GM18520 (cell line): ENCODE measurements around the gene AP2S1.
"Not testable (repeated sequence)": the region's sequence is repeated elsewhere in the genome, so short reads cannot be mapped to it uniquely, and the experiment has no call there.

Experiments used
- ATAC-seq: cut with Tn5 transposase; IDR thresholded peaks from one replicate; pipeline ENCODE4 v1.9.1; 2021; ENCODE audit not compliant: unreplicated experiment

Gene AP2S1

DNA sequence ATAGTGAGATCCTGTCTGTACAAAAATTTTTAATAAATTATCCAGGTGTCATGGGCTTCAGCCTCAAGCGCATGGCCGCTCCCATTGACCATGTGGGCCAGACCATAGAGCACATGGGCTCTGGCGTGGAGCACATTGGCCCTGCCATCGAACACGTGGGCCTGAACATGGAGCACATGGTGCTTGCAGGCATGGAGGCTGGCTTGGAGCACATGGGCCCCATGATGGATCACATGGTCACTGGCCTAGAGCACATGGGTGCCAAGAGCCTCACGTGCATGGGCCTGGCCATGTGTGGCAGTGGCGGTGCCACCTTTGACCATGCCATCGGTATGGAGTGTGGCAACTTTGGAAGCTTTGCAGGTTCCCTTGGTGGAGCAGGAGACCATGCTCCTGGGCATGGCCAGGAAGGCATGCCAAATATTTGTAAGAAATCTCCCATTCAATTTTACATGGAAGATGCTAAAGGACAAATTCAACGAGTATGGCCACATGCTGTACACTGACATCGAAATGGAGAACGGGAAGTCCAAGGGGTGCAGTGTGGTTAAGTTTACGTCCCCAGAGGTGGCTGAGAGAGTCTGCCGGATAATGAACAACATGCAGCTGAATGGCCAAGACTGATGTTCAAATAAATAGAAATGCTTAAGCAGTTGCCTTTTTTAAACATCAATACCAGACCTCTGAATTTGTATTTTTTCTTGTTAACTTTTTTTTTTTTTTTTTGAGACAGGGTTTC, 40.9 kb downstream of the AP2S1 start:
- ATAC-seq: no peak

DNA sequence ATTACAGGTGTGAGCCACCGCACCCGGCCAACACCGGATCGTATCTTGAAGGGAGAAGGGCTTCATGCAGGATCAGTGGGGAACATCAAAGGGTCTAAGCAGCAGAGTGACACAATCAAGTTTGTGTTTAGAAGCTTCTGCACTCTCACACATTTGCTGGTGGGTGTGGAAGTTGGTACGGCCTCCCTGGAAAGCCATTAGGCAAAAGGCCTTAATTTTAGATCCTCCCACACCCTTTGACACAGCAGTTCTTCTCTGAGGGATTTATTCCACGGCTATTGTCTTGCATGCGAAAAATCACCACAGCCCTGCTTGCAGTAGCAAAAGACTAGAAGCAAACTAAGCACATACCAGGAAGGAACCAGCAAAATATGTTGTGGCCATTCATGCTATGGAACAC, 44.0 kb downstream of the AP2S1 start:
- ATAC-seq: no peak

DNA sequence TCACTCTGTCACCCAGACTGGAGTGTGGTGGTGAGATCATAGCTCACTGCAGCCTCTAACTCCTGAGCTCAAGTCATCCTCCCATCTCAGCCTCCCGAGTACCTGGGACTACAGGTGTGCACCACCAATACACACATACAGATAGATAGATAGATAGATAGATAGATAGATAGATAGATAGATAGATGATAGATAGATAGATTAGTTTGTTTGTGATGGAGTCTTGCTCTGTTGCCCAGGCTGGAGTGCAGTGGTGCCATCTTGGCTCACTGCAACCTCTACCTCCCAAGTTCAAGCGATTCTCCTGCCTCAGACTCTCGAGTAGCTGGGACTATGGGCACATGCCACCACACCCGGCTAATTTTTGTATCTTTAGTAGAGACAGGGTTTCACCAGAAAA, 46.2 kb downstream of the AP2S1 start:
- ATAC-seq: not testable (repeated sequence)

DNA sequence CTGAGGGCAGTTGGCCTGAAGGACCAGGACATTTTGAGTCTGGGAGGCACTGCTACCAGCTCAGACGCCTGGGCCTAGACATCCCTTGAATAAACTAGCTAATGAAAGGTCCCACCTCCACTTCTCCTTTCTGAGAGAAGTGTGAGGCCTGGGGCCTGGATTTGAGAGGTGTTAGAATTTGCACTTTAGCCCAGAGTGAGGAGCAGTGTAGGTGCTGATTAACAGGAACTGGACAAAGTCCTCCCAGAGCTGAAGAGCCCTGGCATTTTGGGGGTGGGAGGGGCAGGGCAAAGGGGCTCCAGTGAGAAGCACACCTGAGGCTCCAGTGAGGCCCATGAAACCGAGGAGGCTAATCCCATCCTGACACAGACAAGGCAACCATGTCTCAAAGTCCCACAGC, 47.1 kb downstream of the AP2S1 start:
- no peak for ATAC-seq

DNA sequence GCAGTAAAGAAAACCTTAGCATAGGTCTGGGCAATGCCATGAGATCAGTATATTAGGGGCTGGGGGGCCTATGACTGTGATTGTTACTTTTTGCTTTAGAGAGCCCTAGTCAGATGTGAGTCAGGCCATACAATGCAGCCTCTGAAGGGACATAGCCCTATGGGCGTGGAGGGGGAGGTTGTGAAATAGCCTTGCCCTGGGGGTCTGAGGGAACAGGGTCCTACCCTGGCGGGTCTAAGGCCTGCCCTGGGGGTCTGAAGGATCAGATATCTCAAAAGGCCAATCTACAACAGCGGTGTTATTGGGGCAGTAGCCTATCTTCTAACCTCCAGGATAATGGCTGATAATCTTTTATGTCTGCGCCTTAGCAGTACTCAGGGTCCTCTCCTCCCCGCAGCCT, 48.5 kb downstream of the AP2S1 start:
- no peak for ATAC-seq

DNA sequence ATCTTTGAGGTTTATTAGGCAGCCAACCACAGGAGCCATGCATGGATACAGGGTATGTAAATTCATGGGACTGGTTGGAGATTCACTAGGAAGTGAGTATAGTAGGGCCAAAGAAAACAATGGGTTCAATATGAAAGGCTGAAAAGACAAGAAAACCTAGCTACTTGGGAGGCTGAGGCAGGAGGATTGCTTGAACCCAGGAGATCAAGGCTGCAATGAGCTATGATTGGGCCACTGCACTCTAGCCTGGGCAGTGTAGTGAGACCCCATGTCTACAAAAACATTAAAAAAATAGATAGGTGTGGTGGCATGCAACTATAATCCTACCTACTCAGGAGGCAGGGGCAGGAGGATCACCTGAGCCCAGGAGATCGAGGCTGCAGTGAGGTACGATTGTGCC, 51.9 kb downstream of the AP2S1 start:
- no peak for ATAC-seq

DNA sequence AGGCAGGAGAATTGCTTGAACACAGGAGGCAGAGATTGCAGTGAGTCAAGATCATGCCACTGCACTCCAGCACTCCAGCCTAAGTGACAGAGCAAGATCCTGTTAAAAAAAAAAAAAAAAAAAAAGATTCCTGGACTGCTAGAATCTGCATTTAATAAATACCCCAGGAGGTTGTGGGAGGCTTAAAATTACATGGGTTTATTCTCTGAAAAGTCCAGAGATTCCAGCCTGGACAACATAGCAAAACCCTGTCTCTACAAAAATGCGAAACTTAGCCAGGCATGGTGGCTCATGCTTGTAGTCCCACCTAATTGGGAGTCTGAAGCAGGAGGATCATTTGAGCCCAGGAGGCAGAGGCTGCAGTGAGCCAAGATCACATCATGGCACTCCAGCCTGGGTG, 52.8 kb downstream of the AP2S1 start:
- no peak for ATAC-seq

DNA sequence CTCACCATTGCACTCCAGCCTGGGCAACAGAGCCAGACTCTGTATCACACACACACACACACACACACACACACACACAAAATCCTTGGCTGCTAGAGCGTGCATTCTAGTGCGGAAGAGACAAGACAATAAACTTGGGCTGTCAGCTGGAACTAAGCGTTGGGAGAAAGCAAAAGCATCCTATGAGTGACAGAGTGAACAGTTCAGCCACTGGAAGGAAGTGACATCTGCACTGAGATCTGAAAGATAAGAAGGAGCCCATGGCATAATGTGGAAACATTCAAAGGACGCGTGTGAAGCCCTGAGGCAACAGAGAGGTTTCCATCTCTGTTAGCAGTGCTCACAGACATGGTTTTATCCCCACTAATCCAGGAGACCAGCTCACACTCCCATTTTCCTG, 58.7 kb downstream of the AP2S1 start:
- no peak for ATAC-seq

DNA sequence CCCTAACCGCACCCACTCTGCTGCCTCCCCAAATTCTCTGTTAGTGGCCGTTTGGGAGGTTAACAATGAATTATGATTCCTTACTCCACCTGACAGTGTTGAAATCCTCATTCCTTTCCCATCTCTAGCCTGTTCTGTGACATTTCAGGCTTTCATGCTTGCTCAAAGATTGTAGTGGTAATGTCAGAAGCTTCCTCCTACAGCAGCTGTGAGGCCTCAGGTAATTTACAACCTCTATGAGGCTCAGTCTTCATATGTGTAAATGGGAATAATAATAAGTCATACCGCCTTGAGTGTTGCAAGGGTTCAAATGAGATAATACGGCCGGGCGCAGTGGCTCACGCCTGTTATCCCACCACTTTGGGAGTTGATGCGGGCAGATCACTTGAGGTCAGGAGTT, 61.3 kb downstream of the AP2S1 start:
- no peak for ATAC-seq

DNA sequence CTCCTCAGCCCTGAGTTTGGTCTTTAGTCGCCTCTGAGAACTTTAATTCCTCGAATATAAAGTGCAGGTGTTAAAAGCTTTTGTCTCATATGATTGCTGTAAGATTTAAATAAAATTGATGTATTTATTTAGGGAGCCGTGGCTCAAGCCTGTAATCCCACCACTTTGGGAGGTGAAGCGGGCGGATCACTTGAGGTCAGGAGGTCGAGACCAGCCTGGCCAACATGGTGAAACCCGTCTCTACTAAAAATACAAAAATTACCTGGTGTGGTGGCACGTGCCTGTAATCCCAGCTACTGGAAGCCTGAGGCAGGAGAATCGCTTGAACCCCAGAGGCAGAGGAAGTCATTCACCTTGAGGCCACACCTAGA, 61.7 kb downstream of the AP2S1 start:
- ATAC-seq: no peak

DNA sequence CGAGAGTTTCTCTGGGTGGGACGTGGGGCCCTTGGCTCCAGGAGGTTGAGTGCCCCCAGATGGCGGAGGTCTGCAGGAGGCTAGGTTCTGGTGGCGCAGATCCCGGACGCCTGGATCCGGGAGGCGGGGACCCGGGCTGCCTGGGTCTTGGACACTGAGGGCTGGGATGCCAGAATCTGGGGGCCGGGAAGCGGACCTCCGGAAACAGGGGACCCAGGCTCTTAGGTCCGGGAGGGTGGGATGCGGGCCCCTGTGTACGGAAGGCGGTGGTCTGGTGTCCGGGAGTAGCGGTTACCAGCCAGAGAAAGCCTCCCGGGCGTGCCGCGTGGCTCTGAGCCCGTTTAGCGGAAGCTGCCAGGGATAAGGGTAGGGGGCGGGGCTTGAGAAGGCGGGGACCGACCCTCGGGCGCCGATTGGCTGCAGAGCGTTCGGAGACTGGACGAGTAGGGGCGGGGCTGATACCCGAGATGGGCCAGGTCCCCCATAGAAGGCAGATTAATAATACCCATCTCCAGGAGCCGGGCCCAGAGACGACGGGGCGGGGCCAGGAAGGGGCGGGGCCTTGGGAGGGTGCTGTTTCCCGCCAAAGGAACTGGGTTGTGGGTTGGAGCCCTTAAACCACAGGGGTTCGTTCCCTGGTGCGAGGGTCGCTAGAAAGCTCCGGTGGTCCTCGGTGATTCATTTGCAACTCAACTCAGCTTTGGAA, 62.2 kb downstream of the AP2S1 start, which contains the start of gene SLC1A5:
TSS of gene SLC1A5 (minus strand) at position 333 of the 706 bp plus-strand sequence. CDS start 629 bp downstream, outside the sequence.
- ATAC-seq: peak; percentile 47
